ENCODE results near the gene SIX1.

Gene SIX1

DNA sequence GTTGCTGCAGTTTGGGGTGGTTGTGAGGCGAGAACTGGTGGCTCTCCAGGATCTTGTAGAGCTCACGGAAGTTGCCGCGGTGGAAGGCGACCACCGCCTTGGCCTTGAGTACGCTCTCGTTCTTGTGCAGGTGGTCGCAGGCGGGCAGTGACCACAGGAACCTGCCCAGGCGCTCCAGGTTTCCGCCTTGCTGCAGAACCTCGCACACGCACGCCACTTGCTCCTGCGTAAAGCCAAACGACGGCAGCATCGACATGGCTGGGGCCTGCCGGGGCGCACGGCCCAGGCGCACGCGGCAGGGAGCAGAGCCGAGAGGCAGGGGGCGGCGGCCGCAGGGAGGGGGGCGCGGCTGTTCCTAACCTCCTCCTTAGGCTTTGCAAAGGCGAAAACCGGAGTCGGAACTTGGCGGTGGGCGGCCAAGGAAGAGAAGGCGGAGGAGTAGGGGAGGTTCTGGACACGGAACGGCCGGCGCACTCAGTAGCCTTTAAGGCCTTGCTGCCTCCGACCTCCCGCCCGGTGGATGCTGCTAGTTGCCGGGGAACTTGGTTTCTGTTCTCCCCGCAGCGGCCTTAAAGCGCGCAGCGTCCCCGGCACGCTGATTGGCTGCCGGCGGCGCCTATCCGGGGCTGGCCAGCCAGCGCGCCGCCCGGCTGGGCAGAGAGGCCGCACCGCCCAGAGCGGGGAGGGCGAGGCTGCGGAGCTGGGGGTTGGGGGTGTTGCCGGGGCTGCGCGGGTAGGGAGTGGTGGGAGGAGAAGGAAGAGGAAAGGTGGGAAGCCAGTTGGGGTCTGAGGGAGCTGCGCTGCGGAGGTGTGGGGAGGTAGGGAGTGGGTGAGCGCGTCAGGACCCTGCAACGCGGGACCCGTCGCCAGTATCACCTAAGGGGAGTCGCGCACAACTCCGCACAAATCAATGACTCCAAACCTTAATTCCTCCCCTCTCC lies at the start of gene SIX1:
Gene SIX1 (minus strand): TSS at position 544 of the 941 bp plus-strand sequence. CDS start 288 bp downstream, at position 256.
- DNase-seq (ENCODE audit: low spot score) = peak; percentile 89

- DNase-seq (ENCODE audit: low spot score) = no peak
These were observed 46.0 kb upstream of the SIX1 start for GRCh38 chr14:60695327-60695726.

- DNase-seq (ENCODE audit: low spot score) = no peak
These were observed 42.3 kb upstream of the SIX1 start for GRCh38 chr14:60691383-60692113.

DNA sequence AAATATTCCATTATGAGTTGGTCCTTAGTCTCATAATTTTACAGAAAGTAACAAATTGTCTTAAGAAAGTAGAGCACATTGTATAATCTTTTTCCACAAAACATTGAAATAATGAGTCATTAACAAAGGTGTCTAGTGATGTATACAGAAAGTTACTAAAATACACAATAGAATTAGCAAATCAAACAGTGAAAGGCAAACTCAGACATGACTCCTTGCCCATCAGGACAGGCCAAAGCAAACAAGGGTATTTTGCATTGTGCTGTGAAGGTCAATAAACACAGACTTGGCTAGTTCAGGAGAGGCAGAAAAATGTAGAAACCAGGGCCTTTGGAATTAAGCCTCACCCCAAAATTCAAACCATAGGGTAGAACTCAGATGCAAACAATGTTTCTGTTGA lies 37.6 kb upstream of the SIX1 start:
- DNase-seq (ENCODE audit: low spot score) = no peak

DNA sequence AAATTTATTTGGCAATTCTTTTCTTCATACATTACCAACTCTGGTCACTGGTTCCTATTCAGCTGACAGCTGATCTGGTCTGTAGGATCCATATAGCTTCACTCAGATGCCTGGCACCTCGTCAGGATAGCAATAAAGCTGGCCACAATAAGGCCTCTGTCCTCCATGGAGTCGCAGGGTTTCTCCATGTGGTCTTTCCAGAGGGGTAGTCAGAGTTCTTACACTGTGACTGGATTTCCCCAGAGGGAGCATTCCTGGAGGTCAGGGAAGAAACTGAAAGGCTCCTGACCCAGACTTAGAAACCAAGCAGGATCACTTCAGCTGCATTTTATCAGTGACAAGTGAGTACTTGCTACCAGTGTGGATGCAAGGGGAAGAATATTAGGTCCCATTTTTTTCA lies 34.9 kb upstream of the SIX1 start:
- no peak for DNase-seq (ENCODE audit: low spot score)

DNA sequence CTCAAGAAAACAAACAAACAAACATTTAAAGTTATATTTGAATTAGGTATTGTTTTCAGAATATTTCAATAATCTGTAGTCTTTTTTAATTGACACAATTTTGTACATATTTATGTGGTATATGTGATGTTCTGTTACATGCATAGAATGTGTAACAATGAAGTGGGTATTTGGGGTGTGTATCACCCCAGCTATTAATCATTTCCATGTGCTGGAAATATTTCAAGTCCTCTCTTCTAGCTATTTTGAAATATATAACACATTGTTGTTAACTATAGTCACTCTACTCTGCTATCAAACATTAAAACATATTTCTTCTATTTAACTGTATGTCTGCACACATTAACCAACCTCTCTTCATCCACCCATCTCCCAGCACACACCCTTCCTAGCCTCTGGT lies 32.0 kb upstream of the SIX1 start:
- no peak for DNase-seq (ENCODE audit: low spot score)

DNA sequence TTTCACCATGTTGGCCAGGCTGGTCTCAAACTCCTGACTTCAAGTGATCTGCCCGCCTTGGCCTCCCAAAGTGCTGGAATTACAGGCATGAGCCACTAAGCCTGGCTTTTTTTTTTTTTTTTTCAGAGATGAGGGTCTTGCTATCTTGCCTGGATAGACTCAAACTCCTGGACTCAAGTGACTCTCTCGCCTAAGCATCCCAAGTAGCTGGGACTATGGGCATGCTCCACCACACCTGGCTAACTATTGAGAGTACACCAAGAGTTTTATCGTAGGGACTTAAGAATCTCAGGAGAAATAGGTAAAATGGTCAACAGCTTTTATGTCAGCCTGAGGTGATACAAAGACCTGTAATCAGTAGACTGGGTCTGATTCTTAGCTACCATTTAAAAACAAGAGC lies 31.2 kb upstream of the SIX1 start:
- no peak for DNase-seq (ENCODE audit: low spot score)

DNA sequence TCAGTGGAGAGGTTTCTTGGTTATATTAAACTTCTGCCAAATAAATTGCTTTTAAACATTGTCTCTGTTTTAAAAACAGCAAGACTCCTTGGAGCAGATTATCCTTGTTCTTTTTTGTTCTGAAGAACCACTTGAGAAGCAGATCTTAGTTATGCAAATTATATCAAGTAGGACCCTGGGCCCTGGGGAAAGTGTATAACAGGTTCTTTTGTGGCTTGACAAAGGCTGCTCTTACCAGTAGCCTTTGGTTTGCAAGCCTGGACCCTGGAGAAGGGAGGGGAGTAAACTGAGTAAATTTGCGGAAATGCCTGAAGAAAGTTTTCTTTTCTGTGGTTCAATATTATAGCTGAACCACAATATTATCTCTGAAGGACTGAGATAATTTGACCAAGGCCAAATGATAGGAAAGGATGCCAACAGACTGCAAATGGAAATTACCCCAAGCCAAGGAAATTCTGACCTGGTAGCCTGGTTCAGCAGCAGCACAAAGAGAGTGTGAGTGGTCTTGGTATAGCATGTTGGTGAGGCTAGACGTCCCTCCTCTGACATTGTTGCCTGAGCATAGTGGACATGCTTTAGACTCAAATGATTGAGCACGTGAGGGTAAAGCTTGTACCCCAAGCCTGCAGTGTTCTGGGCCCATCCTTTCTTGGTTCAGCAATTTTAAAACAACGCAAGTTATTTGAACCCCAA lies 30.4 kb upstream of the SIX1 start:
- no peak for DNase-seq (ENCODE audit: low spot score)

- no peak for DNase-seq (ENCODE audit: low spot score)
These were observed 28.4 kb upstream of the SIX1 start for GRCh38 chr14:60677701-60678100.

DNA sequence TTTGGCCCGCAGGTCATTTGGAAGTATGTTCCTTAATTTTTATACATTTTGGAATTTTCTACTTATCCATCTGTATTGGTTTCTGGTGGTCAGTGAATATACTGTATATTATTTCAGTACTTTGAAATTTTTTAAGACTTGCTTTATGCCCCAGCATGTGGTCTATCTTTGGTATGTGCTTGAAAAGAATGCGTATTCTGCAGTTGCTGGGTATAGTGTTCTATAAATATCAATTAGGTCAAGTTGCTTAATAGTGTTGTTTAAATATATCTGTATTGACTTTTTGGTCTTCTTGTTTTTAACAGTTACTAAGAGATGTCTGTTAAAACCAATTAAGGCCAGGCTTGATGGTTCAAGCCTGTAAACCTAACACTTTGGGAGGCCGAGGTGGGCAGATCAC lies 21.7 kb upstream of the SIX1 start:
- no peak for DNase-seq (ENCODE audit: low spot score)

- no peak for DNase-seq (ENCODE audit: low spot score)
These were observed 19.3 kb upstream of the SIX1 start for GRCh38 chr14:60668431-60669112.

DNA sequence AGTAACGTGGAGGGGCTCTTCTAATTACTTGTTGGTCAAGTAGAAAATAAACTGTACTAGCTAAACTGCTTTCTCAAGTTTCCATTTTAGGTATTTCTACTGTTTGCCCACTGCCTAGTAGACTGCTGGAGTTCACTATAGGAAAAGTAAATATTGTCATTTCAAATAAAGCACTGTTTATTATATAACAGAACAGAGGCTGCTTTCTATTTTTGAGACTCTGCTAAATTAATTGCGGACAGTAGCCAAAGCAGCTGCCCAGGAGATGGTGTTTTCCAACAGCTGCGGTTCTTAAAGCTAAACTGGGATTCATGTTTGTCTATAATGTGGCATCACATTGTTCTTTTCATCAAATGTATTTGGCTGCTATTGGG lies 15.9 kb upstream of the SIX1 start:
- DNase-seq (ENCODE audit: low spot score) = no peak

- DNase-seq (ENCODE audit: low spot score) = no peak
These were observed 13.7 kb upstream of the SIX1 start for GRCh38 chr14:60662982-60663381.

DNA sequence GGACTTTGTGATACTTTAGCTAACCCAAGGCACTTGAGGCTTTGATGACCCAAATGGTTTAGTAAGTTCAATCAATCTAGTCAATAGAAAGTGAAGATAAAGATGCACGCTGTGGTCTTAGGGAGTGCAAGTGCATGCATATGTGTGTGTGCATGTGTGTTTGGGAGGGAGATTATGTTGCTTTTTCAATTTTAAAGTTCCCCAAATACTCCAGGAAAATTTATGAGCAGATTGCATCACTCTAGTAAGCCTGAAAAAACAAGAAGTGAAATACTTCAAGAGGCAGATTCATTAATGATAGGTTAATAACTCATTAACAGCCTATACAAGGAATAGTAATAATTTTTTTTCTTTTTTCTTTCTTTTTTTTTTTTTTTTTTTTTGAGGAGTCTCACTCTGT lies 12.4 kb upstream of the SIX1 start:
- no peak for DNase-seq (ENCODE audit: low spot score)

GRCh38 chr14:60658909-60659585 lies 9.8 kb upstream of the SIX1 start:
- DNase-seq (ENCODE audit: low spot score) = no peak

GRCh38 chr14:60658211-60658690 lies 9.0 kb upstream of the SIX1 start:
- DNase-seq (ENCODE audit: low spot score) = no peak

GRCh38 chr14:60657456-60658210 lies 8.4 kb upstream of the SIX1 start:
- DNase-seq (ENCODE audit: low spot score) = no peak

DNA sequence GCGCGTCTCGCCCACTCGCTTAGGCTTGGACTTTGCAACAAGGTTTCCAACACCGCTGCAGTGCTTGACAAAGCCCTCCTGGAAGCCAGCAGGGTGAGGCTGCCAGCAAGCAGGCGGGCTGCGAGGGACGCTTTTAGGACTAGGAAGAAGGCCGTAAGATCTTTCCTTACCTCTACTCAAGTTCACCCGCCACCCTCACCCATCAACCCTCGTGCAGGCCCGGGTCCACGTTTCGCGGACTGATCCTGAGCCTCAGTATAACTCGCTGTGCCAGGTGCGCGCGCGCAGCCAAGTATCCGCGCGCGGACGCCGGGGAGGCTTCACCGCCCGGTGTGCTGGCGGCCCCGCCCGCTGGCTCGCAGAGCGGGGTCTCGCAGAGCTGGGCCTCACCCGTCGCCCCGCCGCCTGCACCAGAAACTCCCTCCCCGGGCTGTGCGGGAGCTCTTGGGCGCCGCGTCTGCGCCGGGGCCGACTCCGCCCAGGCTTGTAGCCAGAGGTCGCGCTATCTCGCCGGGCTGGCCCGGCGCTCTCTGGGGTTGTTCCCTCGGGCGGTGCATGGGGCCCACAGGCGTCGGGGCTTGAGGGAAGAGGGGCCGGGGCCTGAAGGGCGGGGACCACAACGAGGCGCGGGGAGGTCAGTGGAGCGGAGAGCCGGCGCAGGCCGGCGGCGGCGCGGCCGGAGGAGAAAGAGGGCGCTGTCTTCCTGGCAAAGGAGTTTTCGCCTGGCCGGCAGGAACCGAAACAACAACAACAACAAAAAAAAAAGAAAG lies 7.6 kb upstream of the SIX1 start:
- DNase-seq (ENCODE audit: low spot score) = peak; percentile 87

GRCh38 chr14:60655898-60656685 lies 6.8 kb upstream of the SIX1 start:
- no peak for DNase-seq (ENCODE audit: low spot score)

Measured in left forelimb (tissue), 1 donor.